AG04449 (cell line): ENCODE data around the gene XRN2.

Experiments
- CTCF ChIA-PET: fragments of 350-600 bp; formaldehyde crosslinking; extraction: SDS; loops from one replicate; lab custom pipeline; 2021; ENCODE audit warnings: antibody characterized with exemption; lab: Yijun Ruan, JAX
- POLR2A ChIA-PET: fragments of 400-600, 350-600 bp; formaldehyde crosslinking; extraction: SDS; loops from one replicate; lab custom pipeline; 2020; ENCODE audit warnings: antibody characterized with exemption, inconsistent platforms; lab: Yijun Ruan, JAX
- DNase-seq: peaks from one replicate; pipeline ENCODE4 v3.0.0-alpha.2; 2010; ENCODE audit warnings: low read depth, low spot score
- H3K4me3 ChIP-seq: 2 replicates; pipeline ENCODE4 v1.5.1; 2011; ENCODE audit warnings: low read depth, mild to moderate bottlenecking, control low read depth, low read length
- TF ChIP-seq, protein P1 (sequence below): IDR thresholded peaks from one replicate; pipeline ENCODE4 v1.5.1; 2011; ENCODE audit warnings: mild to moderate bottlenecking, moderate library complexity, low read length, control low read depth, inconsistent platforms; ENCODE audit not compliant: insufficient read depth; ENCODE audit errors: missing control alignments

XRN2 gene

DNA sequence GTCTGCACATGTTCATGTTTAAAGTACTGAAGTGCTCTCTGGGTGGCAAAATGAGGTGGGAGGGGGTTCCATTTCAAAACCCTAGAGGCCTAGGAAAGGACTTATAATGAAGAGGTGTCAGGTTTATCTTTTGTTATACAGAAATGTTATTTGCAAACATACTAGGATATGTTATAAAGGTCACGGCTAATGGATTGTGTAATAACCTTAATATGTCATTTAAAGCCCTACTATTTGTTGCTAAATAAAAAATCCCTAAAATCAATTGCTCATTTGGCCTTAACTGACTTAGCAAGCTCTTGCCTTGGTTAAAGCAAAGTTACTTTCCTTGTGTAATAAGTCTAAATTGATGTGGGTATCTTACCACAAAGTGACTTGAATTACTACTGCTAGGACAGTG, 85.4 kb downstream of the XRN2 start:
- TF ChIP-seq, protein P1, sequence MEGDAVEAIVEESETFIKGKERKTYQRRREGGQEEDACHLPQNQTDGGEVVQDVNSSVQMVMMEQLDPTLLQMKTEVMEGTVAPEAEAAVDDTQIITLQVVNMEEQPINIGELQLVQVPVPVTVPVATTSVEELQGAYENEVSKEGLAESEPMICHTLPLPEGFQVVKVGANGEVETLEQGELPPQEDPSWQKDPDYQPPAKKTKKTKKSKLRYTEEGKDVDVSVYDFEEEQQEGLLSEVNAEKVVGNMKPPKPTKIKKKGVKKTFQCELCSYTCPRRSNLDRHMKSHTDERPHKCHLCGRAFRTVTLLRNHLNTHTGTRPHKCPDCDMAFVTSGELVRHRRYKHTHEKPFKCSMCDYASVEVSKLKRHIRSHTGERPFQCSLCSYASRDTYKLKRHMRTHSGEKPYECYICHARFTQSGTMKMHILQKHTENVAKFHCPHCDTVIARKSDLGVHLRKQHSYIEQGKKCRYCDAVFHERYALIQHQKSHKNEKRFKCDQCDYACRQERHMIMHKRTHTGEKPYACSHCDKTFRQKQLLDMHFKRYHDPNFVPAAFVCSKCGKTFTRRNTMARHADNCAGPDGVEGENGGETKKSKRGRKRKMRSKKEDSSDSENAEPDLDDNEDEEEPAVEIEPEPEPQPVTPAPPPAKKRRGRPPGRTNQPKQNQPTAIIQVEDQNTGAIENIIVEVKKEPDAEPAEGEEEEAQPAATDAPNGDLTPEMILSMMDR, result no peak
- ChIA-PET POLR2A (no interaction called here), CTCF (interaction anchor here (1.7 kb wide), 1 partner anchor 153 kb away, joined by 12 read pairs; no protein-coding TSS in a partner anchor)
- H3K4me3 ChIP-seq, result no peak overlapping the region
- DNase-seq, result no peak

DNA sequence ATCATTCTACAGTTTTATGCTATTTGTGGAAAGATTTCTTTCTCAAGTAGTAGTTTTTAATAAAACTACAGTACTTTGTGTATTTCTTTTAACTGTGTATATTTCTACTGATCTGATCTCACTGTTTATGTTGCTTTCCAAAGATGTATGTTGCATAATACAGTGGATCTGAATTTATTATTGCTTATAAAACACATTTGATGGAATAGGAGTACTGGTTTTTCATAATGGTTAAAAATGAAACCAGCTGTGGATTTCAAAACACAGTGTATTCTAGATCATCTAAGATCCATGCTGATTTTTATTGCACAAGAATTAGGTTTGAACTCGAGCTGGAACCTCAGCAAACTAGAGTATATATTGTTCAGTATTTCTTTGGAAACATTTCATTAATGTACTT, 86.2 kb downstream of the XRN2 start:
- TF ChIP-seq, protein P1, result no peak
- no peak overlapping the region for H3K4me3 ChIP-seq
- CTCF ChIA-PET, result interaction anchor here (1.7 kb wide), 1 partner anchor 154 kb away, joined by 12 read pairs; no protein-coding TSS in a partner anchor
- no peak for DNase-seq
- POLR2A ChIA-PET, result no interaction called here

DNA sequence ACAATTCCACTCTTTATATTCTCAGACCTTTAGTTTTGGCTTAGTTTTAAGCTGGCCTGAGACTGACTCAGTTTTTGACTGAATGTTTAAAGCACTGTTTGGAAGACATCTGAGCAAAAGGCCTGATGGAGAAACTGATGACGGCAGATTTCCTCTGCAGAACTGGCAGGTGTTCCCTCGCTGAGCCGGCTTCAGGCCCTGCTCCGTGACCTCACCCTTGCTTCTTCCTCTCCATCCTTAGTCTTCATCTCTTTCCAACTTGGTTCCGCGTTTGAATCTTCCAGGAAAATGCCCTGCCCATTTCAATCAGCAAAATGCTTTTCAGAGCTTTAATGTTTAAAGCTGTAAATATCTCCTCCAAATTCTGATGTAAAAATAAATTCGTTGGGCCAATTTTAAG, 87.6 kb downstream of the XRN2 start:
- TF ChIP-seq, protein P1, result no peak
- POLR2A ChIA-PET, result interaction anchor here (0.6 kb wide), 1 partner anchor 8 kb away, joined by 3 read pairs; no protein-coding TSS in a partner anchor
- H3K4me3 ChIP-seq, result no peak overlapping the region
- DNase-seq, result no peak
- CTCF ChIA-PET, result interaction anchor here (0.8 to 1.5 kb wide), 4 partner anchors 10 to 155 kb away, joined by 3 to 4 read pairs (median 4); no protein-coding TSS in a partner anchor

DNA sequence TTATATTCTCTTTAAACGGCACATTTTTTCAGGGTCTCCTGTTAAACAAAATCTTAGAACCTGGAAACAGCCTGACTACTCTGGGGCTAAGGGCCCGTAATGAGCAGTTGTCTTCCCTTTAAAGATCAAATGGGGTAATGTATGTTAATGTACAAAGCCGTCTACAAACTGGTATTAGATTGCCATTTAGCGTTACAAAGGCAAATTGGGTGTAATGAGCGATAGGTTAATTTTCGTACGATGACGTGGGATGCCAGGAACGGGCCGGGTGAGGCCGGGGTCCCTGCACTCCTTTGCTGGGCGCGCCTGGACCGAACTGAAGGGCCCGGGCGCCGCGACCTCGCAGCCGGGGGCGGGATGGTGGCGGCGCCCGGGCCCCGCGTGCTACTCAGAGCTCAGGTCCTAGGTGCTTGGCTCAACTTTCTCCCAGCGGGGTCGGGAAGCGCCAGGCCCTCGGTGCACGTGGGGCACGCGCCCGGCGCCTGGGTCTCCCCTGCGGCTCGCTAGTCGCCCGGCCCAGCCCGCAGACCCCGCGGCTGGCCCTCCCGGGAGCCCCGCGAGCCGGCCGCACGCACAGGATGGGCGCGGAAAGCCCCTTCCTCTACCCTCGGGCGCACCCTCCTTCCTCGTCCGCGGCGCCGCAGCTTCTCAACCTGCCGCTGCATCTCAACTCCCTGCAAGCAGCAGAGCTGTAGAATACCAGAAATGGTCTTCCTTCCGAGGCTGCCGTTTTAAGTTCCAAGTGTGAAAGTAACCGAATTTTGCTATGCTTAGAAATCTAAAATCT, 88.2 kb downstream of the XRN2 start:
- H3K4me3 ChIP-seq, result no peak overlapping the region
- DNase-seq, result no peak
- TF ChIP-seq, protein P1, result no peak
- ChIA-PET POLR2A (interaction anchor here (0.6 kb wide), 1 partner anchor 9 kb away, joined by 3 read pairs; no protein-coding TSS in a partner anchor), CTCF (interaction anchor here (1.1 to 1.5 kb wide), 3 partner anchors 11 to 155 kb away, joined by 3 to 4 read pairs (median 4); no protein-coding TSS in a partner anchor)

DNA sequence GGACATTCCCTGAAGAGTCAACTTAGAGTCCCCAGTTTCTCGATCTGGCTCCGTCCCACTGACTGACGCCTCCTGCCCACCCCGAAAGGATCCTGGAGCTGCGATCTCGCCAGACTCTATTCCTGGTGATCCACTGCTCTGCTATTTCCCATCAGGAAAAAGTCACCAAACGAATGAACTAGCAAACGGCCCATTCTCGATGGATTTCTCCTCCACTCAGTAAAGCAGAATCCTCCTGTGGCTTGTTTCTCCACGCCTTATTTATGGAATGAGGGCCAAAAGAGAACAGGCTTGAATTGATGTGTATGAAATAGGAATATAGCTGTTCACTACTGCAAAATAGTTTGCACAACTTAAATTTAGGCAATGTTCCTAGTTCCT, 88.8 kb downstream of the XRN2 start:
- POLR2A ChIA-PET, result no interaction called here
- DNase-seq, result no peak
- TF ChIP-seq, protein P1, result no peak
- CTCF ChIA-PET, result interaction anchor here (1.1 to 1.5 kb wide), 2 partner anchors 12 to 156 kb away, joined by 3 to 4 read pairs; no protein-coding TSS in a partner anchor
- no peak overlapping the region for H3K4me3 ChIP-seq

DNA sequence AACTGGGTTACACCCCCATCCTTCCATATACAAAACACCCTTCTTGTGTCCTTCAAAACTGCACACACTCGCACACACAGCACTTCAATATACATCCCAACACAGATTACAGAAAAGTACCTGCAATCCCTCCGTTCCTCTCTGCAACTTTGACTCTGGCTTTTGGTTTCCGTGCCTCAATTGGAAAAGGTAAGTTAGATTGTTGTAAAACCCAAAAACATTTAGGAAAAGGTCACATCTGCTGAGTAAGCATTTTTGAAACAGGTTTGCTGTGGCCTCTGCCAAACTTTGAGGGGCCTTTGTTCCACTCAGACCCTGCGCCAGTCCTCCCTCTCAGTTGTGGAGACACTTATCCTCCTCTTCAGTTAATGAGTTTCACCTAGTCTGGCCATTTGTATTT, 90.0 kb downstream of the XRN2 start:
- no peak overlapping the region for H3K4me3 ChIP-seq
- DNase-seq, result no peak
- TF ChIP-seq, protein P1, result no peak
- CTCF ChIA-PET, result no interaction called here
- POLR2A ChIA-PET, result no interaction called here
